WTC11 (cell line): Measurements from ENCODE around the gene NLGN1.

Experiments used
- CREB1 ChIP-seq: sonication (generic); formaldehyde crosslinking; IDR thresholded peaks from 2 replicates; pipeline ENCODE4 v1.8.0; 2023; ENCODE audit warnings: mild to moderate bottlenecking, missing genetic modification reagents
- ETV6 ChIP-seq: sonication (generic); formaldehyde crosslinking; IDR thresholded peaks from 2 replicates; pipeline ENCODE4 v1.8.1; 2022; ENCODE audit warnings: mild to moderate bottlenecking, missing genetic modification reagents
- JUN ChIP-seq: sonication (generic); formaldehyde crosslinking; IDR thresholded peaks from 2 replicates; pipeline ENCODE4 v1.8.0; 2023; ENCODE audit warnings: mild to moderate bottlenecking, missing genetic modification reagents
- NFE2L1 ChIP-seq: sonication (generic); formaldehyde crosslinking; IDR thresholded peaks from 2 replicates; pipeline ENCODE4 v1.8.1; 2023; ENCODE audit warnings: missing genetic modification reagents
- NR3C1 ChIP-seq: sonication (generic); formaldehyde crosslinking; conservative IDR thresholded peaks from 2 replicates; pipeline ENCODE4 v1.8.1; 2023; ENCODE audit warnings: low read depth, mild to moderate bottlenecking, missing genetic modification reagents
- TF ChIP-seq, protein P1 (sequence below): sonication (generic); formaldehyde crosslinking; IDR thresholded peaks from 2 replicates; pipeline ENCODE4 v1.8.0; 2022; ENCODE audit warnings: mild to moderate bottlenecking, missing genetic modification reagents
- TF ChIP-seq, protein P2 (sequence below): sonication (generic); formaldehyde crosslinking; IDR thresholded peaks from 2 replicates; pipeline ENCODE4 v1.8.1; 2022; ENCODE audit warnings: low read depth, mild to moderate bottlenecking, moderate library complexity, missing genetic modification reagents, borderline replicate concordance
- TF ChIP-seq, protein P3 (sequence below): sonication (generic); formaldehyde crosslinking; IDR thresholded peaks from 2 replicates; pipeline ENCODE4 v1.8.0; 2022; ENCODE audit warnings: mild to moderate bottlenecking, missing genetic modification reagents
- TF ChIP-seq, protein P4 (sequence below): sonication (generic); formaldehyde crosslinking; IDR thresholded peaks from 2 replicates; pipeline ENCODE4 v1.8.1; 2023; ENCODE audit warnings: mild to moderate bottlenecking, missing genetic modification reagents, moderate library complexity
- TF ChIP-seq, protein P5 (sequence below): fragments of 200-600 bp; IDR thresholded peaks from 2 replicates; pipeline ENCODE4 v1.8.0; 2022; ENCODE audit warnings: antibody characterized with exemption
- TF ChIP-seq, protein P6 (sequence below): sonication (generic); formaldehyde crosslinking; conservative IDR thresholded peaks from 2 replicates; pipeline ENCODE4 v1.8.1; 2022; ENCODE audit warnings: mild to moderate bottlenecking, missing genetic modification reagents
- TF ChIP-seq, protein P7 (sequence below): sonication (generic); formaldehyde crosslinking; IDR thresholded peaks from 2 replicates; pipeline ENCODE4 v1.8.0; 2023; ENCODE audit warnings: missing genetic modification reagents
- TF ChIP-seq, protein P8 (sequence below): sonication (generic); formaldehyde crosslinking; IDR thresholded peaks from 2 replicates; pipeline ENCODE4 v1.8.1; 2023; ENCODE audit warnings: mild to moderate bottlenecking, missing genetic modification reagents, moderate library complexity

DNA sequence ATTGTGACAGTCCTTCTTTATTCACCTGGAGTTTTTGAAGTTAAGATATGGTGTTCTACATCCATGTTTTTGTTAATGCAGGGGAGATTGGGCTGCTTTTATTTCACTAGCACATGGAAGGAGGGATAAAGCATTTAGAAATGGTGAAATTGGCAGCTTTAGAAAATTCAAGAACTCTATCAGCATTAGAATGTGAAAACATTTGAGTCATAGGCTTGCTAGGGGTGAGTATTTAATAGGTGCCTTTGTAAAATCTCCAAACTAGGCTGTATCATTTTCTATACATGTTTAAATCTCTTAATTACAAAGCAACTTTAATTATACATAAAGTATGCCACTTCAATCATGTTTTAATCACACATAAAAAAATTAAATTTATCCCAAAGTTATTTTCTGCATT, 12.9 kb downstream of the NLGN1 start:
- TF ChIP-seq NFE2L1 (no peak), JUN (CRISPR knock-in tag) (no peak), NR3C1 (no peak), CREB1 (CRISPR knock-in tag) (no peak), ETV6 (CRISPR knock-in tag) (no peak)
- TF ChIP-seq, protein P1, sequence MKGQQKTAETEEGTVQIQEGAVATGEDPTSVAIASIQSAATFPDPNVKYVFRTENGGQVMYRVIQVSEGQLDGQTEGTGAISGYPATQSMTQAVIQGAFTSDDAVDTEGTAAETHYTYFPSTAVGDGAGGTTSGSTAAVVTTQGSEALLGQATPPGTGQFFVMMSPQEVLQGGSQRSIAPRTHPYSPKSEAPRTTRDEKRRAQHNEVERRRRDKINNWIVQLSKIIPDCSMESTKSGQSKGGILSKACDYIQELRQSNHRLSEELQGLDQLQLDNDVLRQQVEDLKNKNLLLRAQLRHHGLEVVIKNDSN = no peak
- TF ChIP-seq, protein P2, sequence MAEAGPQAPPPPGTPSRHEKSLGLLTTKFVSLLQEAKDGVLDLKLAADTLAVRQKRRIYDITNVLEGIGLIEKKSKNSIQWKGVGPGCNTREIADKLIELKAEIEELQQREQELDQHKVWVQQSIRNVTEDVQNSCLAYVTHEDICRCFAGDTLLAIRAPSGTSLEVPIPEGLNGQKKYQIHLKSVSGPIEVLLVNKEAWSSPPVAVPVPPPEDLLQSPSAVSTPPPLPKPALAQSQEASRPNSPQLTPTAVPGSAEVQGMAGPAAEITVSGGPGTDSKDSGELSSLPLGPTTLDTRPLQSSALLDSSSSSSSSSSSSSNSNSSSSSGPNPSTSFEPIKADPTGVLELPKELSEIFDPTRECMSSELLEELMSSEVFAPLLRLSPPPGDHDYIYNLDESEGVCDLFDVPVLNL = no peak
- TF ChIP-seq, protein P3, sequence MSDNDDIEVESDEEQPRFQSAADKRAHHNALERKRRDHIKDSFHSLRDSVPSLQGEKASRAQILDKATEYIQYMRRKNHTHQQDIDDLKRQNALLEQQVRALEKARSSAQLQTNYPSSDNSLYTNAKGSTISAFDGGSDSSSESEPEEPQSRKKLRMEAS = no peak
- TF ChIP-seq, protein P4, sequence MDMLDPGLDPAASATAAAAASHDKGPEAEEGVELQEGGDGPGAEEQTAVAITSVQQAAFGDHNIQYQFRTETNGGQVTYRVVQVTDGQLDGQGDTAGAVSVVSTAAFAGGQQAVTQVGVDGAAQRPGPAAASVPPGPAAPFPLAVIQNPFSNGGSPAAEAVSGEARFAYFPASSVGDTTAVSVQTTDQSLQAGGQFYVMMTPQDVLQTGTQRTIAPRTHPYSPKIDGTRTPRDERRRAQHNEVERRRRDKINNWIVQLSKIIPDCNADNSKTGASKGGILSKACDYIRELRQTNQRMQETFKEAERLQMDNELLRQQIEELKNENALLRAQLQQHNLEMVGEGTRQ (CRISPR knock-in tag) = no peak
- TF ChIP-seq, protein P5, sequence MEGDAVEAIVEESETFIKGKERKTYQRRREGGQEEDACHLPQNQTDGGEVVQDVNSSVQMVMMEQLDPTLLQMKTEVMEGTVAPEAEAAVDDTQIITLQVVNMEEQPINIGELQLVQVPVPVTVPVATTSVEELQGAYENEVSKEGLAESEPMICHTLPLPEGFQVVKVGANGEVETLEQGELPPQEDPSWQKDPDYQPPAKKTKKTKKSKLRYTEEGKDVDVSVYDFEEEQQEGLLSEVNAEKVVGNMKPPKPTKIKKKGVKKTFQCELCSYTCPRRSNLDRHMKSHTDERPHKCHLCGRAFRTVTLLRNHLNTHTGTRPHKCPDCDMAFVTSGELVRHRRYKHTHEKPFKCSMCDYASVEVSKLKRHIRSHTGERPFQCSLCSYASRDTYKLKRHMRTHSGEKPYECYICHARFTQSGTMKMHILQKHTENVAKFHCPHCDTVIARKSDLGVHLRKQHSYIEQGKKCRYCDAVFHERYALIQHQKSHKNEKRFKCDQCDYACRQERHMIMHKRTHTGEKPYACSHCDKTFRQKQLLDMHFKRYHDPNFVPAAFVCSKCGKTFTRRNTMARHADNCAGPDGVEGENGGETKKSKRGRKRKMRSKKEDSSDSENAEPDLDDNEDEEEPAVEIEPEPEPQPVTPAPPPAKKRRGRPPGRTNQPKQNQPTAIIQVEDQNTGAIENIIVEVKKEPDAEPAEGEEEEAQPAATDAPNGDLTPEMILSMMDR = no peak
- TF ChIP-seq, protein P6, sequence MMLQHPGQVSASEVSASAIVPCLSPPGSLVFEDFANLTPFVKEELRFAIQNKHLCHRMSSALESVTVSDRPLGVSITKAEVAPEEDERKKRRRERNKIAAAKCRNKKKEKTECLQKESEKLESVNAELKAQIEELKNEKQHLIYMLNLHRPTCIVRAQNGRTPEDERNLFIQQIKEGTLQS = no peak
- TF ChIP-seq, protein P7, sequence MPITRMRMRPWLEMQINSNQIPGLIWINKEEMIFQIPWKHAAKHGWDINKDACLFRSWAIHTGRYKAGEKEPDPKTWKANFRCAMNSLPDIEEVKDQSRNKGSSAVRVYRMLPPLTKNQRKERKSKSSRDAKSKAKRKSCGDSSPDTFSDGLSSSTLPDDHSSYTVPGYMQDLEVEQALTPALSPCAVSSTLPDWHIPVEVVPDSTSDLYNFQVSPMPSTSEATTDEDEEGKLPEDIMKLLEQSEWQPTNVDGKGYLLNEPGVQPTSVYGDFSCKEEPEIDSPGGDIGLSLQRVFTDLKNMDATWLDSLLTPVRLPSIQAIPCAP (CRISPR knock-in tag) = no peak
- TF ChIP-seq, protein P8, sequence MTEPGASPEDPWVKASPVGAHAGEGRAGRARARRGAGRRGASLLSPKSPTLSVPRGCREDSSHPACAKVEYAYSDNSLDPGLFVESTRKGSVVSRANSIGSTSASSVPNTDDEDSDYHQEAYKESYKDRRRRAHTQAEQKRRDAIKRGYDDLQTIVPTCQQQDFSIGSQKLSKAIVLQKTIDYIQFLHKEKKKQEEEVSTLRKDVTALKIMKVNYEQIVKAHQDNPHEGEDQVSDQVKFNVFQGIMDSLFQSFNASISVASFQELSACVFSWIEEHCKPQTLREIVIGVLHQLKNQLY (CRISPR knock-in tag) = no peak
